ENCODE results near the gene MRPL48. TPM values are rescaled to one million over a fixed set of nuclear protein-coding genes. Genes with fewer than 3 reads are reported as not detected.

MRPL48 gene
- total RNA-seq, 6 experiments from 2014 or later = 15.9 to 26.7 (median 18.2) TPM

DNA sequence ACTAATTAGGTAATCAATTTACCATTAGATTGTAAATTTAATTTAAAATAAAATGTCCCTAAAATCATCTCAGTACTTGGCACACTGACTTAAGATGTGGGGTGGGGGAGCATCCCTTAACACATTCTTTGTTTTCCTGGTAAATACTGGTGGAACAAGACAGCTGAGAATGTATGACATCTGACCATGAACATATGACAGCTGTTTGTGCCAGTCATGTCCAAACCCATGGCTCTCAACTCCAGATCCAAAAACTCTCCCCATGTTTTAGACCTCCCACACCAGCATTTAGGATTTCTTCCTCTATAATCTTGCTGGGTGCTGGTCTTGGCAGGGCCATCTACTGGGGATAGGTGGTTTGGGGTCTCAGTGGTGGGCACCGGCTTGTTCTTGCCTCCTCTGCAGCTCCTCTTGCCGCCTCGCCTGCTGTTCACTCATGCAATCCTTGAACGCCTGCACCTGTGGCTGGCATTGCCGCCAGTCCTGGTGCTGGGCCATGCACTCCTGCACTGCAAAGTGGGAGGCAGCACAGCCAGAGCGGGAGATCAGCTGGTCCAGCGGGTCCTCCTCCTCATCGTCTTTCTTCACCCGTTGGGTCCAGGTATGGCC, 85.2 kb downstream of the MRPL48 start:
- Histone ChIP-seq H3K4me3 (no peak overlapping the region), H3K27ac (no peak overlapping the region), H3K4me1 (peaks cover 0 to 37% (median 13%) of the 10 kb centered on the region in 4 donors), H3K36me3 (peaks cover 0 to 17% (median 7%) of the 10 kb centered on the region in 4 donors), H3K9me3 (no peaks in the 10 kb centered on the region), H3K27me3 (no peaks in the 10 kb centered on the region)
- DNase-seq = no peak
- ATAC-seq = no peak
- intact Hi-C loops (cut with DNase I) = no loop called here
- TF ChIP-seq, protein P1, sequence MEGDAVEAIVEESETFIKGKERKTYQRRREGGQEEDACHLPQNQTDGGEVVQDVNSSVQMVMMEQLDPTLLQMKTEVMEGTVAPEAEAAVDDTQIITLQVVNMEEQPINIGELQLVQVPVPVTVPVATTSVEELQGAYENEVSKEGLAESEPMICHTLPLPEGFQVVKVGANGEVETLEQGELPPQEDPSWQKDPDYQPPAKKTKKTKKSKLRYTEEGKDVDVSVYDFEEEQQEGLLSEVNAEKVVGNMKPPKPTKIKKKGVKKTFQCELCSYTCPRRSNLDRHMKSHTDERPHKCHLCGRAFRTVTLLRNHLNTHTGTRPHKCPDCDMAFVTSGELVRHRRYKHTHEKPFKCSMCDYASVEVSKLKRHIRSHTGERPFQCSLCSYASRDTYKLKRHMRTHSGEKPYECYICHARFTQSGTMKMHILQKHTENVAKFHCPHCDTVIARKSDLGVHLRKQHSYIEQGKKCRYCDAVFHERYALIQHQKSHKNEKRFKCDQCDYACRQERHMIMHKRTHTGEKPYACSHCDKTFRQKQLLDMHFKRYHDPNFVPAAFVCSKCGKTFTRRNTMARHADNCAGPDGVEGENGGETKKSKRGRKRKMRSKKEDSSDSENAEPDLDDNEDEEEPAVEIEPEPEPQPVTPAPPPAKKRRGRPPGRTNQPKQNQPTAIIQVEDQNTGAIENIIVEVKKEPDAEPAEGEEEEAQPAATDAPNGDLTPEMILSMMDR (IDR thresholded peaks at IDR 0.05) = no peak
- TF ChIP-seq POLR2A (IDR thresholded peaks at IDR 0.05) = no peak
- WGBS (ENCODE audit: insufficient coverage, low coverage, low lambda C conversion rate, missing lambda C conversion rate) = 90% methylated on average over 2 of the region's 9 CpGs

DNA sequence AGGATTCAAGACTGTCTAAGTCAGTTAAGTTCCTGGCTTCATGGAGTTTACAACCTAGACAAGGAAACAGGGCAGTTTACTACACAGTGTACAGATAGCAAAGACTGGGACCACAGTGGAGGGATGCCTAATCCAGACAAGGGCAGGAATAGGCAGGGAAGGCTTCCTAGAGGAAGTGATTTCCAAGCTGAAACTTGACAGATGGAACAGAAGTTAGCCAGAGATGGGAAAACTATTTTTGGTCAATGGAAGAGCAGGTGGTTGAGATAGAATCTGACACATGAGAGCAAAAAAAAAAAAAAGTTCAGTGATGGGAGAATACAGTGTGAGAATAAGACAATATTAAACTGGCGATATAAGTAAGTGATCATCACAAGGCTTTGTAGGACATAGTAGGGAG, 87.7 kb downstream of the MRPL48 start:
- no peaks in the 10 kb centered on the region for H3K27me3 ChIP-seq
- TF ChIP-seq, protein P1 (IDR thresholded peaks at IDR 0.05) = no peak
- TF ChIP-seq POLR2A (IDR thresholded peaks at IDR 0.05) = no peak
- peaks cover 0 to 22% (median 9%) of the 10 kb centered on the region in 4 donors for H3K4me1 ChIP-seq
- intact Hi-C loops (cut with DNase I) = no loop called here
- H3K36me3 ChIP-seq = peaks cover 0 to 17% (median 7%) of the 10 kb centered on the region in 4 donors
- 91% methylated on average over 1 of the region's 1 CpG for WGBS (ENCODE audit: insufficient coverage, low coverage, low lambda C conversion rate, missing lambda C conversion rate)
- H3K9me3 ChIP-seq = no peaks in the 10 kb centered on the region
- no peak for ATAC-seq
- H3K27ac ChIP-seq = no peak overlapping the region
- peak overlapping the region; percentile 70 to 83 (median 80) for H3K4me3 ChIP-seq
- no peak for DNase-seq

DNA sequence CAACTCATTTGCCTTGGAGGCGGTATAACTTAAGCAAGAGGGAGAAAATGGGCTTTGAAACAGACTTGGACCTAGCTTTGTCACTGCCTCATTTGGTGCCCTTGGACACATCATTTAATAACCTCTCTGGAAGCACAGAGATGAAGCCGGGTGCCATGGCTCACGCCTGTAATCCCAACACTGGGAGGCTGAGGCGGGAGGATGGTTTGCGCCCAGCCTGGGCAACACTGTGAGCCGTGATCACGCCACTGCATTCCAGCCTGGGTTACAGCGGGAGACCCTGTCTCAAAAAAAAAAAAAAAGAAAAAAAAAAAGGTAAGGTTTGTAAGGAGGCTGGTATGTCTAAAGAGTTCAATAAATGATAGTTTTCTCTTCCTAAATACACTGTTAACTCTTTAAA, 88.2 kb downstream of the MRPL48 start:
- no peak for TF ChIP-seq POLR2A (IDR thresholded peaks at IDR 0.05)
- TF ChIP-seq, protein P1 (IDR thresholded peaks at IDR 0.05) = no peak
- no peak for DNase-seq

DNA sequence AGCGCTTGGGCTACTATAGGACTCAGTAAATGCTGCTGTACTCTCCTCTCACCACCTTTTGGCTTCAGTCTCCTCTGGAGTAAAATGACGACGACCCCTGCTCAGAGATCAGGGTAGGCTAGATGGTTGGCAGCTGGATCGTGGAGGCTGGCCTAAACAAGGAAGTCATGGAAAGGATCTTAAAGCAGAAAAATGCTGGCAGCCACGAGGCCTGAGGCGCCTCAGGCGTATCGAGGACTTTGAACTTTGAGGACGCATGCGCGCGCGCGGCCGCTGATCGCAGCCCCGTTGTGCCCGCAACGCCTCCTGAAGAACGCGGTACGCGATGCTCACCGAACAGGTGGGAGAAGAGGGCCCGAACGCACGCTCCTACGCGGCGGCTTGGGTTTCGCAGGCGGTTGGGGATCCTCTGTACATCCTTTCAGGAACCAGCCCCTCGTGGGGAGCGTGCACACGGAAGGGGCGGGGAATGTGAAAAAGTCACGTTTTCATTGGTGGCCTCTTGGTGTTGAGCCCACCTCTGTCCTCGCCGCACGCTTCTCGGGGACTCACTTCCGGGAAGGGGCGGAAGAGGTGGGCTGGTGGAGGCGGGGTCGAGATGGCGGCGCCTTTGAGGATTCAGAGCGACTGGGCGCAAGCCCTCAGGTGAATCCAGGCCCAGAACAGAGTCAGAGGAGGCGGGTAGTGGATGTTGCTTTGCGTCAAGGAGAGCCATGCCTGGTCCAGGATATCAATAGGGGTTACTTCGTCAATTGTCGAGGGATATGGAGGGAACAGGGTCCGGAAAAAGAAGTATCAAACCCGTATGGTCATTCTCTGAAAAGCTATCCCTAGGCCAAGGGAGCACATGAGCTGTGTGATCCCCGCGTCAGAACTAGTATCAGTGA, 89.0 kb downstream of the MRPL48 start, which contains the start of the genes COA4 and PAAF1:
TSS of gene COA4 (minus strand) at position 423 of the 887 bp plus-strand sequence. CDS start 3,468 bp downstream, outside the sequence.
TSS of gene PAAF1 (plus strand) at position 576 of the 887 bp plus-strand sequence. CDS start at position 599, 23 bp downstream.
- 0% methylated on average over 25 of the region's 57 CpGs for WGBS (ENCODE audit: insufficient coverage, low coverage, low lambda C conversion rate, missing lambda C conversion rate)
- H3K27me3 ChIP-seq = no peaks in the 10 kb centered on the region
- ATAC-seq (peak; percentile 97 to 99 (median 98)), DNase-seq (peak; percentile 95 to 96 (median 96))
- intact Hi-C loops (cut with DNase I) = no loop called here
- peak within 1 kb of the TSS; percentile 72 to 82 (median 77) for H3K27ac ChIP-seq
- H3K4me1 ChIP-seq = peaks cover 0 to 20% (median 9%) of the 10 kb centered on the region in 4 donors
- peak within 1 kb of the TSS; percentile 70 to 83 (median 80) for H3K4me3 ChIP-seq
- H3K9me3 ChIP-seq = no peaks in the 10 kb centered on the region
- peak; percentile 77 for TF ChIP-seq POLR2A (IDR thresholded peaks at IDR 0.05)
- TF ChIP-seq, protein P1 (IDR thresholded peaks at IDR 0.05) = no peak
- peaks cover 0 to 14% (median 7%) of the 10 kb centered on the region in 4 donors for H3K36me3 ChIP-seq

More for the DNA sequence above, 88.2 kb downstream of the MRPL48 start:
- peak overlapping the region; percentile 72 to 82 (median 77) for H3K27ac ChIP-seq
- no peaks in the 10 kb centered on the region for H3K9me3 ChIP-seq
- peaks cover 0 to 20% (median 9%) of the 10 kb centered on the region in 4 donors for H3K4me1 ChIP-seq
- intact Hi-C loops (cut with DNase I) = no loop called here
- peaks cover 0 to 17% (median 7%) of the 10 kb centered on the region in 4 donors for H3K36me3 ChIP-seq
- H3K4me3 ChIP-seq = peak overlapping the region; percentile 70 to 83 (median 80)
- ATAC-seq = peak in 1 of 4 donors; percentile 9
- no peaks in the 10 kb centered on the region for H3K27me3 ChIP-seq
- WGBS (ENCODE audit: insufficient coverage, low coverage, low lambda C conversion rate, missing lambda C conversion rate) = 28% methylated on average over 8 of the region's 8 CpGs
